ENCODE measurements around the gene FRAT1. TPM values are rescaled to one million over a fixed set of nuclear protein-coding genes. Genes with fewer than 3 reads are reported as not detected.

The FRAT1 gene
- total RNA-seq, 1 experiment from 2014 or later = 1.7 TPM

- no TSS peak for BruUV-seq (replicated peaks)
- Histone ChIP-seq H3K27me3 (ENCODE audit: insufficient read depth, low read length) (no peaks in the 10 kb centered on the region), H3K4me1 (ENCODE audit: control insufficient read depth in 1 of 2, insufficient read depth in 2 of 2, low read length in 2 of 2) (peaks cover 32 to 41% of the 10 kb centered on the region in 2 experiments), H3K4me3 (replicated peaks in 1 of 2; ENCODE audit: low read depth in 1 of 2, low read length in 2 of 2) (no peak overlapping the region), H3K9me3 (ENCODE audit: control insufficient read depth in 1 of 2, insufficient read depth in 1 of 2, low read depth in 1 of 2, low read length in 2 of 2) (no peaks in the 10 kb centered on the region), H4K20me1 (ENCODE audit: insufficient read depth) (no peaks in the 10 kb centered on the region), H3K27ac (ENCODE audit: low read depth, low read length) (no peak overlapping the region), H3K36me3 (ENCODE audit: control insufficient read depth in 1 of 2, insufficient read depth in 2 of 2, low read length in 2 of 2) (no peaks in the 10 kb centered on the region), H3K79me2 (ENCODE audit: insufficient read depth, low read length) (no peaks in the 10 kb centered on the region), H3K4me2 (ENCODE audit: low read length) (no peak overlapping the region), H3K9ac (ENCODE audit: low read length) (no peak overlapping the region), H2AFZ (ENCODE audit: low read depth, low read length, poor library complexity, severe bottlenecking) (no peak overlapping the region), H3K9me2 (ENCODE audit: insufficient read depth) (no peaks in the 10 kb centered on the region)
- TF ChIP-seq EZH2phosphoT487 (IDR thresholded peaks at IDR 0.05; ENCODE audit: borderline replicate concordance) (no peak), POLR2A (IDR thresholded peaks at IDR 0.05; ENCODE audit: borderline replicate concordance, extremely low read depth, insufficient read depth, insufficient read length) (no peak), ZBTB33 (IDR thresholded peaks at IDR 0.05; ENCODE audit: extremely low read depth, insufficient replicate concordance, low read length) (no peak), SP1 (IDR thresholded peaks at IDR 0.05; ENCODE audit: low read depth) (no peak), CBX3 (IDR thresholded peaks at IDR 0.05; ENCODE audit: low read depth) (no peak), CEBPB (IDR thresholded peaks at IDR 0.05; ENCODE audit: low read depth) (no peak), SIN3A (IDR thresholded peaks at IDR 0.05; ENCODE audit: low read depth) (no peak), FOSL1 (IDR thresholded peaks at IDR 0.05; ENCODE audit: low read depth) (no peak), ELF1 (IDR thresholded peaks at IDR 0.05; ENCODE audit: borderline replicate concordance, low read depth) (no peak), POLR2AphosphoS5 (IDR thresholded peaks at IDR 0.05; ENCODE audit: low read depth, low read length) (no peak), YY1 (IDR thresholded peaks at IDR 0.05; ENCODE audit: extremely low read depth, insufficient replicate concordance, low read depth, low read length) (no peak), EZH2 (IDR thresholded peaks at IDR 0.05) (no peak)
- TF ChIP-seq, protein P1, sequence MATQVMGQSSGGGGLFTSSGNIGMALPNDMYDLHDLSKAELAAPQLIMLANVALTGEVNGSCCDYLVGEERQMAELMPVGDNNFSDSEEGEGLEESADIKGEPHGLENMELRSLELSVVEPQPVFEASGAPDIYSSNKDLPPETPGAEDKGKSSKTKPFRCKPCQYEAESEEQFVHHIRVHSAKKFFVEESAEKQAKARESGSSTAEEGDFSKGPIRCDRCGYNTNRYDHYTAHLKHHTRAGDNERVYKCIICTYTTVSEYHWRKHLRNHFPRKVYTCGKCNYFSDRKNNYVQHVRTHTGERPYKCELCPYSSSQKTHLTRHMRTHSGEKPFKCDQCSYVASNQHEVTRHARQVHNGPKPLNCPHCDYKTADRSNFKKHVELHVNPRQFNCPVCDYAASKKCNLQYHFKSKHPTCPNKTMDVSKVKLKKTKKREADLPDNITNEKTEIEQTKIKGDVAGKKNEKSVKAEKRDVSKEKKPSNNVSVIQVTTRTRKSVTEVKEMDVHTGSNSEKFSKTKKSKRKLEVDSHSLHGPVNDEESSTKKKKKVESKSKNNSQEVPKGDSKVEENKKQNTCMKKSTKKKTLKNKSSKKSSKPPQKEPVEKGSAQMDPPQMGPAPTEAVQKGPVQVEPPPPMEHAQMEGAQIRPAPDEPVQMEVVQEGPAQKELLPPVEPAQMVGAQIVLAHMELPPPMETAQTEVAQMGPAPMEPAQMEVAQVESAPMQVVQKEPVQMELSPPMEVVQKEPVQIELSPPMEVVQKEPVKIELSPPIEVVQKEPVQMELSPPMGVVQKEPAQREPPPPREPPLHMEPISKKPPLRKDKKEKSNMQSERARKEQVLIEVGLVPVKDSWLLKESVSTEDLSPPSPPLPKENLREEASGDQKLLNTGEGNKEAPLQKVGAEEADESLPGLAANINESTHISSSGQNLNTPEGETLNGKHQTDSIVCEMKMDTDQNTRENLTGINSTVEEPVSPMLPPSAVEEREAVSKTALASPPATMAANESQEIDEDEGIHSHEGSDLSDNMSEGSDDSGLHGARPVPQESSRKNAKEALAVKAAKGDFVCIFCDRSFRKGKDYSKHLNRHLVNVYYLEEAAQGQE (IDR thresholded peaks at IDR 0.05; ENCODE audit: low read depth) = no peak
- DNase-seq (ENCODE audit: low read depth, low spot score) (no peak), ATAC-seq (no peak)
- RAD21 ChIA-PET (ENCODE audit: low non-redundant PET in 1 of 2, low total read pairs in 2 of 2, uncharacterized antibody in 2 of 2, unreplicated experiment in 2 of 2) = no interaction called here
- POLR2A ChIA-PET = interaction anchor here (0.7 kb wide), 1 partner anchor 52 kb away, joined by 3 read pairs; no protein-coding TSS in a partner anchor
- CTCF ChIA-PET = no interaction called here
- intact Hi-C loops (cut with micrococcal nuclease) = no loop called here
Observed at GRCh38 chr10:97331153-97331703, 12.2 kb downstream of the FRAT1 start.

All from HCT116 (cell line).